Smooth muscle cell (in vitro differentiated cells): ENCODE data around the gene RRBP1. TPM values are rescaled to one million over a fixed set of nuclear protein-coding genes. Genes with fewer than 3 reads are reported as not detected.

Experiments used
- DNase-seq: peaks from one replicate; lab custom pipeline; 2025; ENCODE audit not compliant: unreplicated experiment; lab: John Stamatoyannopoulos, UW
- H2AFZ ChIP-seq: fragments of 200-600 bp; sonication (generic); 2 replicates; pipeline ENCODE4 v1.6.0; 2016; ENCODE audit warnings: antibody characterized with exemption, low read depth, mild to moderate bottlenecking
- H3F3A ChIP-seq: fragments of 200-600 bp; sonication (generic); 2 replicates; pipeline ENCODE4 v1.6.0; 2017; ENCODE audit warnings: antibody characterized with exemption, low read depth
- H3K27ac ChIP-seq: fragments of 200-600 bp; sonication (generic); 2 replicates; pipeline ENCODE4 v1.5.1; 2016; ENCODE audit warnings: low read depth, mild to moderate bottlenecking
- H3K27me3 ChIP-seq: fragments of 200-600 bp; sonication (generic); 2 replicates; pipeline ENCODE4 v1.6.1; 2016; ENCODE audit warnings: low read depth, mild to moderate bottlenecking
- H3K36me3 ChIP-seq: fragments of 200-600 bp; sonication (generic); 2 replicates; pipeline ENCODE4 v1.5.1; 2016; ENCODE audit warnings: low read depth
- H3K4me1 ChIP-seq: fragments of 200-600 bp; sonication (generic); 2 replicates; pipeline ENCODE4 v1.5.1; 2016; ENCODE audit warnings: low read depth
- H3K4me2 ChIP-seq: fragments of 200-600 bp; sonication (generic); 2 replicates; pipeline ENCODE4 v1.6.0; 2016; ENCODE audit warnings: mild to moderate bottlenecking
- H3K4me3 ChIP-seq: fragments of 200-600 bp; sonication (generic); 2 replicates; pipeline ENCODE4 v1.5.1; 2016; ENCODE audit warnings: mild to moderate bottlenecking
- H3K79me2 ChIP-seq: fragments of 200-600 bp; sonication (generic); 2 replicates; pipeline ENCODE4 v1.6.0; 2016; ENCODE audit warnings: low read depth, mild to moderate bottlenecking
- H3K9ac ChIP-seq: fragments of 200-600 bp; sonication (generic); 2 replicates; pipeline ENCODE4 v1.6.0; 2016; ENCODE audit warnings: low read depth
- H3K9me3 ChIP-seq: fragments of 200-600 bp; sonication (generic); replicated peaks from 2 replicates; pipeline ENCODE4 v1.5.1; 2016; ENCODE audit warnings: low read depth
- H4K20me1 ChIP-seq: fragments of 200-600 bp; sonication (generic); 2 replicates; pipeline ENCODE4 v1.6.0; 2016; ENCODE audit warnings: low read depth
- CTCF ChIP-seq: fragments of 200-600 bp; sonication (generic); IDR thresholded peaks from 2 replicates; pipeline ENCODE4 v1.5.1; 2017; ENCODE audit warnings: borderline replicate concordance, mild to moderate bottlenecking, antibody characterized with exemption; ENCODE audit not compliant: insufficient read depth, poor library complexity, severe bottlenecking
- WGBS: methylation state at CpG from one replicate; pipeline ENCODE4 v1.1.7; 2016; ENCODE audit warnings: low lambda C conversion rate; 5-methylcytosine and 5-hydroxymethylcytosine counted together
- polyA plus RNA-seq: library from polyadenylated mRNA; unstranded; fragments of >200 nt; fragmentation: Nextera tagmentation; extraction: Ambion mirVana; gene quantifications from 2 replicates; pipeline ENCODE4 v1.2.1, GENCODE V29; 2016
- total RNA-seq: library from RNA; depleted of rRNA; stranded (reverse); fragments of >200 nt; gene quantifications from 2 replicates; pipeline ENCODE4 v1.2.3, GENCODE V29; 2014

Gene RRBP1
- total and polyA plus RNA-seq, 2 experiments from 2014 or later: 142 to 226 TPM

DNA sequence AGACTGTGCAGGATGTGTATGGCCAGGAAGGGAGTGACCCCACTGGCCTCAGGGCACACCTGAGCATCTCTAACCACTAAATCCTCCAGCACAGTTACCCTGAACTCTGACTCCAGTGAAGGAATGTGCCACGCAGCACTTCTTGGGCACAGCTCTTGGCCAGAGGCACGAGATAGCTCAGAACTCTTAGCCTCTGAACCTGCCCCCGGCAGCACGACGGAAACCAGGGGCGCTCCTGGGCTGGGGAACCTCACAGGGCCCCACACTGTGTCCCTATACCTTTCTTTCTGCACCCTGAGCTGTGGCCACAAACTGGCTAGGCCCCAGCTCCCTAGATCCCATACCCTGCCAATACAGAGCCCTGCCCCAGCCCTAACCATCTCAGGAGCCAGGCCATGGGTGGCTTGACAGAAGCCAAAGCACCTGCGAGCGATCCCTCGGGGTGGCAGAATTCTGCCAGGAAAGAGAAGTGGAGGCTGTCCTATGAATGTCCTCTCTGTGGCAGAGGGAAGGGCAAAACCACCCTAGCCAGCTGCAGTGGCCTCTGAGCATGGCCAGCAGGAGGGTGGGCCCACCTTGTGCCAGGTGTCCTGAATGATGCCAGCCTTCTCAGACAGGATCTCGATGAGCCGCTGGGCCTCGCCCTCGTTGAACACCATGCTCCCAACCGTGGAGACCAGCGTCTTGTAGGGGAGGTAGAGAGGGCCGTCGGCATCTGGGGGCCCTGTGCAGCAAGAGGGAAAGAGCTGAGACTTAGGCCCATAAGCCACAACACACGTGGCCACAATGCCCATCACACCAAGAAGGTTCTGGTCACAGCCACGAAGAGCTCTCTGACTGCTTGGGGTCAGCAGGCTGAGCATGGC, 39.4 kb downstream of the RRBP1 start:
- WGBS: 91% methylated on average over 19 of the region's 19 CpGs
- no peak overlapping the region for H3K27ac ChIP-seq
- H3K36me3 ChIP-seq: no peaks in the 10 kb centered on the region

GRCh38 chr20:17641993-17642392, 40.0 kb downstream of the RRBP1 start:
- H3K79me2 ChIP-seq: peaks cover 89% of the 10 kb centered on the region
- no peak for DNase-seq
- H3K4me1 ChIP-seq: peaks cover 11% of the 10 kb centered on the region
- TF ChIP-seq CTCF: no peak
- H3K27me3 ChIP-seq: no peaks in the 10 kb centered on the region
- no peaks in the 10 kb centered on the region for H3K9me3 ChIP-seq
- H3F3A ChIP-seq: no peaks in the 10 kb centered on the region
- H4K20me1 ChIP-seq: peaks cover 100% of the 10 kb centered on the region
- H3K4me3 ChIP-seq: no peak overlapping the region
- H3K27ac ChIP-seq: no peak overlapping the region
- no peaks in the 10 kb centered on the region for H3K36me3 ChIP-seq
- no peak overlapping the region for H2AFZ ChIP-seq
- H3K9ac ChIP-seq: no peak overlapping the region
- WGBS: 94% methylated on average over 11 of the region's 11 CpGs
- no peak overlapping the region for H3K4me2 ChIP-seq

More for the DNA sequence above, 39.4 kb downstream of the RRBP1 start:
- no peaks in the 10 kb centered on the region for H3F3A ChIP-seq
- no peak overlapping the region for H3K4me3 ChIP-seq
- H3K4me2 ChIP-seq: no peak overlapping the region
- TF ChIP-seq CTCF: no peak
- H3K9ac ChIP-seq: no peak overlapping the region
- H3K9me3 ChIP-seq: no peaks in the 10 kb centered on the region
- peaks cover 100% of the 10 kb centered on the region for H4K20me1 ChIP-seq
- H2AFZ ChIP-seq: no peak overlapping the region
- no peak for DNase-seq
- peaks cover 91% of the 10 kb centered on the region for H3K79me2 ChIP-seq
- no peaks in the 10 kb centered on the region for H3K27me3 ChIP-seq
- peaks cover 11% of the 10 kb centered on the region for H3K4me1 ChIP-seq

DNA sequence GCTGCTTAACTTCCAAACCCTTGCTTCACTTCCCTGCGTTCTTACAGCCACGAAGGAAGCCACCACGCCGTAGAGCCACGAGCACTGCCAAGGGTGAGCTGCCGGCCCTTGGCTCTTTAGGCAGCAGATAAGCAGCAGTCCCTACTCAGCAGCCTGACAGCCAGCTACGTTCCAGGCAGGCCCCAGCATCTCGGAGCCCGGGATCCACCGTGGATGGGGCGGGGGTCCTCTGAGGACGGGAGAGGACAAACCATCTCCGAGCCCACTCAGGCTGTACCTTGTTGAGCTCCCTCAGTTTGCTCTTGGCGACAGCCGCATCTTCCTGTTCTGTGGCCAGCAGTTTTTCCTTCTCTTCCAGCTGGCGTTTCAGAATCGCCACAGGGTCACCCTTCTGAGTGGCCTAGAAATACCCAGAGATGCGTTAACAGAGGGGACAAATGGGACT, 40.5 kb downstream of the RRBP1 start:
- peaks cover 100% of the 10 kb centered on the region for H4K20me1 ChIP-seq

More for the DNA sequence above, 40.5 kb downstream of the RRBP1 start:
- H3K4me1 ChIP-seq: peaks cover 8% of the 10 kb centered on the region
- H3K4me2 ChIP-seq: no peak overlapping the region
- no peak overlapping the region for H2AFZ ChIP-seq
- H3K9me3 ChIP-seq: no peaks in the 10 kb centered on the region
- H3K79me2 ChIP-seq: peaks cover 84% of the 10 kb centered on the region
- no peak for DNase-seq
- H3K4me3 ChIP-seq: no peak overlapping the region
- peaks cover 3% of the 10 kb centered on the region for H3K36me3 ChIP-seq
- no peak overlapping the region for H3K27ac ChIP-seq
- no peak for TF ChIP-seq CTCF
- no peaks in the 10 kb centered on the region for H3K27me3 ChIP-seq
- no peaks in the 10 kb centered on the region for H3F3A ChIP-seq
- 96% methylated on average over 18 of the region's 18 CpGs for WGBS
- no peak overlapping the region for H3K9ac ChIP-seq
